Measurements from ENCODE around the gene AFF3.

DNA sequence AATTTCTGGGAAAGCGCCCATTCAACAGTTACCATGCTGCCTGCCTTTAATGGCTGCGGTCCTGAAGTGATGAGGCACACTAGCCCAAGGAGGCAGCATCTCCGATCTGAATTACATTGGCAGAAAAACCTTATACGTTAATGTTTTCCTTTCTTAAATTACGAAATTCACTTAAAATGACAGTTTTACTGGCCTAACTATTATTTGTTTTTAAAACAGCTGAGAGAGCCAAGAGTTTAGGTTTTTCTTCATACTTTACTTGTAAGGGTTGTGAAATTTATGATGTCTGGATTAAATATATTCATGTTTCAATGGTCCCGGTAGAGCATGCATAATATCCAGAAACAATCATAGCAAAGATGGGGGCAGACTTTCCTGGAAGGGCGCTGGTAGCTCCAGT, 537.4 kb downstream of the AFF3 start:
- TF ChIP-seq CTCF (IDR thresholded peaks at IDR 0.05; ENCODE audit: poor library complexity) (no peak), EZH2phosphoT487 (IDR thresholded peaks at IDR 0.05; ENCODE audit: low read depth, severe bottlenecking, unreplicated experiment) (no peak), EZH2 (IDR thresholded peaks at IDR 0.05; ENCODE audit: borderline replicate concordance) (no peak)

Measured in hepatocyte (in vitro differentiated cells).